Ovary (tissue), 3 donors: ENCODE results near the gene DAGLA.

ENCODE experiments used
- EP300 ChIP-seq: sonication (generic); formaldehyde crosslinking; IDR thresholded peaks from one replicate; pipeline ENCODE4 v1.6.1; 2017; ENCODE audit warnings: antibody characterized with exemption
- TF ChIP-seq, protein P1 (sequence below), 3 donors: fragments of 450-650 bp in 2 of 3; fragments of 200-600 bp in 1 of 3; IDR thresholded peaks; one replicate each; pipeline versions ENCODE4 v1.5.1 to v1.8.0; 2016 to 2022; ENCODE audit warnings: antibody characterized with exemption in 3 of 3, mild to moderate bottlenecking in 1 of 3
- donor health status: DM: no; HTN: no; CAD: no.

DNA sequence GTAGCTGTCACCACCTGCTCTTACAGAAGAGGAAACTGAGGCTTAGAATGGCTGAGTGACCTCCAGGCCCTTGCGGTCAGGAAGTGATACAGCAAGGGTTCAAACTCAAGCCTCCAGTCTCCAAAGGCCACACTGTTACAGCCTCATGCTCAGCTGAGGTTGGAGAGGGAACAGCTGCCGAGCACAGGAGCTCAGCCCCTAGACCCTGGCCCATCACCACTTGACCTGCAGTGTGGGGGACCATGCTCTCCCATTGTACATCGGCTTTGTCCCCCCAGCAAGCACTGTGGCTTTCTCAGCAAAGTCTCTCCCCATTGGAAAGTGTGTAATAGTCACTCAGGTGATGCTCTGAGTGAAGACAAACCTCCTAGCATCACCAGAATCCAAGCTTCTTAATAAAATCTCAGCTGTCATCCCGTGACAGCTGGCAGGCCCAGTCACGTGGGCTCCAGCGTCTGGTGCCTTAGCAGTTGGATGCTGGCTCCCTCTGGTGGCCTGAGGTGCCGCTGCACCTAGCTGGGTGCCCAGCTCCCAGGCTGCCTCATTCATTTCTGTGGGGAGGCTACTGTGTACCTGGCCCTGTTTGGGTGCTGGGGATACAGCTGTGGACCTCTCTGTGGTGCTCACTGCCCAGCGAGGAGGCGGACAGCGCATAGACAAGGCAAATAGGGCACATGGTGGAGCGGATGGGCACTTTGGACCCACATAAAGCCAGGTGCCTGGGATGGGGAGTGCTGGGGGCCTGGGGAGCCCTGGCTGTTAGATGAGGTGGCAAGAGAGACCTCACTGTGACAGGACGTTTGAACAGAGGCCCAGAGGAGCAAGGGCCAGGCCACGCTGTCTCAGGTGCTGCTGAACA is 53.2 kb downstream of the DAGLA start:
- TF ChIP-seq, protein P1, sequence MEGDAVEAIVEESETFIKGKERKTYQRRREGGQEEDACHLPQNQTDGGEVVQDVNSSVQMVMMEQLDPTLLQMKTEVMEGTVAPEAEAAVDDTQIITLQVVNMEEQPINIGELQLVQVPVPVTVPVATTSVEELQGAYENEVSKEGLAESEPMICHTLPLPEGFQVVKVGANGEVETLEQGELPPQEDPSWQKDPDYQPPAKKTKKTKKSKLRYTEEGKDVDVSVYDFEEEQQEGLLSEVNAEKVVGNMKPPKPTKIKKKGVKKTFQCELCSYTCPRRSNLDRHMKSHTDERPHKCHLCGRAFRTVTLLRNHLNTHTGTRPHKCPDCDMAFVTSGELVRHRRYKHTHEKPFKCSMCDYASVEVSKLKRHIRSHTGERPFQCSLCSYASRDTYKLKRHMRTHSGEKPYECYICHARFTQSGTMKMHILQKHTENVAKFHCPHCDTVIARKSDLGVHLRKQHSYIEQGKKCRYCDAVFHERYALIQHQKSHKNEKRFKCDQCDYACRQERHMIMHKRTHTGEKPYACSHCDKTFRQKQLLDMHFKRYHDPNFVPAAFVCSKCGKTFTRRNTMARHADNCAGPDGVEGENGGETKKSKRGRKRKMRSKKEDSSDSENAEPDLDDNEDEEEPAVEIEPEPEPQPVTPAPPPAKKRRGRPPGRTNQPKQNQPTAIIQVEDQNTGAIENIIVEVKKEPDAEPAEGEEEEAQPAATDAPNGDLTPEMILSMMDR (IDR thresholded peaks at IDR 0.05), result peak; percentile 95 to 98 (median 97)
- no peak for TF ChIP-seq EP300
